NAMALWA (cell line): Measurements from ENCODE around the gene THEM4.

ENCODE experiments used
- DNase-seq: peaks from one replicate; pipeline ENCODE4 v3.0.0-alpha.2; 2015; ENCODE audit warnings: low spot score

The THEM4 gene

DNA sequence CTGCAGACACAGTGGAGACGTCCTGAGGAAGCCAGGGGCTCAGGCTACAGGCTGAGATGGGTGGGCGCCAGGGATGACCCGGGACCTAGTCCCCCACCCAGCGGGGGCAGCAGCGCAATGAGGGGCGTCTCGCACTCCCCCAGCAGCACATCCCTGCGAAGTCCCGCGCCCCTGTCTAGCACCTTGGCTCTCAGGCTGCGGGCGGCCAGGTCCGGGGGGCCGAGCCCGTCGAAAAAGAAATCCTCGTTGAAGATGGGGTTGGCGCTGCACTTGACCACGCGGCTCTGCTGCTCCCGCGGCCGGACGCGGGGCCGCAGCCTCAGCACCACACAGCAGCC, 71.5 kb downstream of the THEM4 start:
- DNase-seq = no peak

- no peak for DNase-seq
Measured at GRCh38 chr1:151837197-151837596, 72.1 kb downstream of the THEM4 start.

DNA sequence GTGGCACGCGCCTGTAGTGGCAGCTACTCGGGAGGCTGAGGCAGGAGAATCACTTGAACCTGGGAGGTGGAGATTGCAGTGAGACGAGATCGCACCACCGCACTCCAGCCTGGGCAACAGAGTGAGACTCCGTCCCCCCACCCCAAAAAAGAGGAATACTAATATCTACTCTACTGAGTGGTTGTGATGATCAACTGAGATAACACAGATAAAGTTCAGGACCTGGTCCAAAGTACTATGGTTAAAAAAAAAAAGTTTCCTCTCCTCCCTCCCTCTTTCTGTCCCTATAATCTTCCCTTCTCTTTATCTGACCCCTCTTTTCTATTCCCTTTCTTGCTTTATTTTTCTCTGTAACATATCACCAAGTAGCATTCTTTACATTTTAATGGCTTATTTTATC, 73.7 kb downstream of the THEM4 start:
- DNase-seq = no peak

DNA sequence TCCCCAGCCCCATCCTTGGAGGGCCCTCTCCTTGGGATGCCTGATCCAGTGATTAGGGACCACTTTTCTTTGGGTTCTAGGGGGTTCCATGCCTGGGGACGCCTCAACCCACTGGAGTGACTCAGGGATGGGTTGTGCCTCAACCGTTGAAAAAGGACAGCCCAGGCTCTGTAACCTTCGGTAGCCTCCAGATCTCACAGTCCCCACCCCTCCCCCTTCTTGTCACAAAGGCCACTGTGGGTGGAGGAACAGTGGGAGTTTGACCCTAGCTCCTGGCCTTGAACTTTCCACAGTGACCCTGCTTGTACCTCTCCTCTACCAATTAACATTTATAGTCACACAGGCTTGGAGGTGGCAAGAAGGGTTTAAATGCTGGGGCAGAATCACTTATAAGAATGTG, 75.1 kb downstream of the THEM4 start:
- no peak for DNase-seq

DNA sequence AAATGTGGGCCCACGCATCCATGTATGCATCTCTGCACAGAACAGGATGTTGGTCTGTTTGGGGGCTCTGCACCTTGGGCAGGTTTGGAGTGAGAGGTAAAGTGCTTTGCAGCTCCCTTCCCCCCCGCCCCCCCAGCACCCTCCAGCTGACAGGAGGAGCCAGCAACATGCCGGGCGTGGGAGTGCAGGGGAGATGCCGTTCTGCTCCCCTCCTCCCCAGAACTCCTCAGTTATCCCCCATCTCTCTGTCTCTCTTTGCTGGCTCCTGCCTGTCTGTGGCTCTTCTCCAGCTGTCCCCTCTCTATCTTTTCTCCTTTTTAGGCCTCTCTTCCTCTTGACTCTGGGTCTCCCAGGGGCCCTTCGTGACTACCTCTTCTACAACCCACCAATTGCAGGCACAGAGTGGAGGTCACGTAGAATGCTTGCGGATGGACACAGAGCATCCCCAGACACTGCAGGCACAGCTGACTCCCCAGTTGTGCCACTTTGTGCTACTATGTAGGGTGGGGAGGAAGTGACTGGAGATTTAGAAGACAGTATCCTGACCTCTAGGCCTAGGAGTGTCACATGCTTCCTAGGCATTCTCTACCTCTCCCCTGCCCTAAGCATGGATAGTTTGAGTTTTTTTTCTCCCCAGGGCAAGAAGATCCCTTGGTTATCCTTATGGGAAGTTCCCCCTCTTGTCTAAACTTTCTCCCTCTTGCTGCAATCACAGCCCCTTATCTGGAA, 76.0 kb downstream of the THEM4 start:
- no peak for DNase-seq

DNA sequence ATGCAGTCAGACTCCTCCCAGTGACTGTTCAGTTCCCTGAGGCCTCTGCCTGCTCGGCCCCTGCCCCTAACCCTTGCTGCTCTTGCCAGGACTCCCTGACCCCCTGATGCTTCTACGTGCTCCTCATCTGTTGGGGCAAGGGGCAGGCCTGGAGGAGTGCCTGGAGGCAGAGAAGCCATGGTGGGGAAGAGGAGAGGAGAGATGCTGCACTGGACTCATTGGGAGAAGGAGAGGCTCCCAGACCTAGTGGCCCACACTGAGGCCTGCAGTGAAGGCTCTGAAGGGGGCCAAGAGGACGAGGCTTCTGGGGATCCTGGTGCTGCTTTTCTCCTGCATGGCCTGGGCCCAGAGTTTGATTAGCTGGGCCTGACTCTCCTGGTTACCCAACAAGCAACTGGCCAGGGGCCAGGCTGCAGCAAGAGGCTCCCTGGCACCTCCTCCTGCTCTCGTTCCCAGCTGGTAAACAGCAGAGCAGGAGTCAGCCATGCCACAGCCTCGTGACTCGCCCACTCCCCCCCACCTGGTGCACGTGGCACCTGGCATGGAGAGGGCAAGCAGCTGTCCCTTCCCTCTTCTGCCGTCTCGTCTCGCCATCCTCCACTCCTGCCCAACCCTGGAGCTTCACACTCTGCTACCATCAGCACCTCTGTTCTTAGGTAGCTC, 76.9 kb downstream of the THEM4 start:
- no peak for DNase-seq

GRCh38 chr1:151831605-151832004, 77.7 kb downstream of the THEM4 start, which contains the start of gene RORC:
RORC (minus strand) TSS chr1:151831802; CDS start chr1:151831764, 38 bp downstream.
- no peak for DNase-seq

DNA sequence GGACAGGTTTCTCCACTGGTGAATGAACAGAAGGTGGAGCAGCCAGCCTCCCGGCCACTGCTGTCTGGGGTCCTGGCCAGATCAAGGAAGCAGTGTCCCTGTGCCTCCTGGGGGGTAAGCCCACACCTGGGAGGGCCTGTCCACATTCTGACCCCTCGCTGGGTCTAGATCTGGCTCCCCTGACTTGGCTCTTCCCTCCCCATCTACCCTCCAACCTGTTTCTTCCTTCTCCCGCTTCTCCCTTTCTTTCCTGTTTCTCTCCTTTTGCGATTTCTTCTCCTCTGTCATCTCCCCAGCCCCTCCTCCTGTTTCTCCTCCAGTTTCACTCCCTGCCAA, 78.1 kb downstream of the THEM4 start:
- DNase-seq = no peak

DNA sequence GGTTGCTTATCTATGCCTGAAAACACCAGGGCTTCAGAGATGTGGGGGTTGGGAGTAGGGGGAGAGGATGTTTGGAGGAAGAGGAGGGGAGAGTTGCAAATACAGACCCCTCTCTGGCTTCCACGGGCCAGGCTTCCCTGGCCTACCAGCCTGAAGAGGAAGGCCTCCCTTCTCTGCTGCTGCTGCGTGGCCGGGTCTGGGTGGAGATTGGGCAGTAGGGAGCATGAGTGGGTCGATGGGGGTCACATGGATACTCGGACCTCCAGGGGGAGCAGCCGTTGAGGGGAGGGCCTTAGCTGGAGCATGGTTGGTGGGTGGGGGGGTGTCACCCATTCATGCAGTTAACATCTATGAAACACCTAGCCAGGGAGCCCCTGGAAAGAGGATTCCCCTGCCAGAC, 79.3 kb downstream of the THEM4 start:
- no peak for DNase-seq

DNA sequence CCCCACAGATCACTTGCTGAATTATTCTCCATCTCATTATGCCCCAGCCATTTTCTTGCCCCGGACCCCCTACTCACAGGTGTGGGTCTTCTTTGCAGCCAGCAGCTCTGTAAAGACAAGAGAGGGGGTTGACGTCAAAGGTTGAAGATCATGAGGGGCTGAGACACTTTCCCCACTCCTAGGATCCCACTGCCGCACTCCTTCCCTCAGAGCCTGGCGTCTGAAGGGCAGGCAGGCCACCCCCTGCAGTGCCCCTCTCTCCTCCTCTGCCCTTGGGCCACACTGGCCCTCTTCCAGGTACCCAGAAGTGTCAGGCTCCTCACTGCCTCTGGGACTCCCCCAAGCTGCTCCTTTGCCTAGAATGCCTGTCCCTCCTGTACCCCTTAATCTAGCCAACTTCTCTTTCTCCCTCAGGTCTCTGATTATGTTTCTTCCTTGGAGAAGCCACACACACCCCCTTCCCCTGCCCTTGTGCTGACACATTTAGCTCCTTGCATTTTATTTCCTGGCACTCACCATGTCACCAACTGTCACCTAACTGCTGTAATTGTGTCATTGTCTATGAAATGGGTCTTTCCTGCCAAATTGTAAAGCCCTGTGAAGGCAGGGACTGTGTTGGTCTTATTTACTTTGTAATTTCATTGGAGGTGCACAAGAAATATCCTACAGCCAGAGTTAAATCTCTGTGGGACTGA, 79.8 kb downstream of the THEM4 start:
- no peak for DNase-seq

DNA sequence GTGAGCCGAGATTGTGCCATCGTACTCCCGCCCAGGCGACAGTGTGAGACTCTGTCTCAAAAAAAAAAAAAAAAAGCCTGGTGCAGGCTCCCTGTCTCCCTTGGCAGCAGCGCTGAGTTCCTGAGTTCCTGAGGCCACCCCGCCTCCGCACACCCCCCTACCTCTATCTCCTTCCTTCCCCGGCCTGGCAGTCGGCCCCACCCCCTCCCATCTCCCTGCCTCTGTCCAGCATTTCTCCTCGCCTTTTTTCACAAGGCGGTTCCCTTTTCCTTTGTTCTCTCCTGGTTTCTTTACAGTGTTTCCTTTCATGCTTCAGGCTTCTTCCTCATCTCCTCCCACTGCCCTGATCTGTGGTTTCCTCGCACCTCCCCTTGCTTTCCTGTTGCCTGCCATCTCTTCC, 80.4 kb downstream of the THEM4 start:
- no peak for DNase-seq

- no peak for DNase-seq
Measured at GRCh38 chr1:151827853-151828252, 81.5 kb downstream of the THEM4 start.

GRCh38 chr1:151825751-151826660, 83.3 kb downstream of the THEM4 start:
- no peak for DNase-seq

DNA sequence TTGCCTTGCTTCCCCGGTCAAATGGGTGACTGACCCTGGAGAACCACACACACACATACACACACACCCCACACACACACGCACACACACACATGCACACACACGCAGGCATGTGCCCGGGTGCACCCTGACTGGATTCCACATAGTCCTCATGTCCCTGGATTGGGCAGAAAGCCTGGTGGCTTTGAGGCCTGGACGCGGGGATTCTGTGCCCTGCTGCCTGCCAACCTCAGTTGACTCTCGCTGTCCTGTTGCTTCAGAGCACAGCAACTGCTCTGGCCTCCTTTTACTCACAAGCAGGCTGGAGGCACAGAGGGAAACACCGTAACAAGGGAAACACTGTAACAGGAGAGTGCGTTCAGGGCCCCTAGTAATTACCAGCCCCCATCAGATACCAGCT, 84.1 kb downstream of the THEM4 start:
- no peak for DNase-seq
